Progenitor cell of endocrine pancreas (in vitro differentiated cells): ENCODE measurements around the gene ZNF618. TPM values are rescaled to one million over a fixed set of nuclear protein-coding genes. Genes with fewer than 3 reads are reported as not detected.

ENCODE experiments used
- DNase-seq: peaks from one replicate; pipeline ENCODE4 v3.0.0; 2021; ENCODE audit warnings: low spot score; ENCODE audit not compliant: unreplicated experiment
- H3K27ac Mint-ChIP-seq: 2 replicates; pipeline ENCODE4 v1.8.0; 2021; ENCODE audit warnings: mild to moderate bottlenecking, moderate library complexity, mixed read lengths
- H3K27me3 Mint-ChIP-seq: 2 replicates; pipeline ENCODE4 v1.8.0; 2021; ENCODE audit warnings: mixed read lengths
- H3K36me3 Mint-ChIP-seq: 2 replicates; pipeline ENCODE4 v1.8.0; 2022; ENCODE audit warnings: mixed read lengths; ENCODE audit not compliant: insufficient read depth
- H3K4me1 Mint-ChIP-seq: 2 replicates; pipeline ENCODE4 v1.8.0; 2021; ENCODE audit warnings: low read depth, mixed read lengths
- H3K4me3 Mint-ChIP-seq: 2 replicates; pipeline ENCODE4 v1.8.0; 2021; ENCODE audit warnings: low read depth, mild to moderate bottlenecking, moderate library complexity, mixed read lengths
- H3K9me3 Mint-ChIP-seq: 2 replicates; pipeline ENCODE4 v1.8.0; 2021; ENCODE audit warnings: low read depth, mixed read lengths
- CTCF ChIP-seq: fragments of 200-600 bp; sonication (generic); IDR thresholded peaks from one replicate; pipeline ENCODE4 v1.5.0; 2021; ENCODE audit warnings: antibody characterized with exemption, mild to moderate bottlenecking; ENCODE audit not compliant: unreplicated experiment
- total RNA-seq: library from RNA; stranded (reverse); gene quantifications from 2 replicates; pipeline ENCODE4 v1.2.1, GENCODE V29; 2021

Gene ZNF618
- total RNA-seq, 1 donor from 2014 or later, result 85.8 TPM

- peaks cover 4% of the 10 kb centered on the region for H3K36me3 Mint-ChIP-seq
Measured at GRCh38 chr9:113953531-113953930, 77.4 kb downstream of the ZNF618 start.

GRCh38 chr9:113954591-113954990, 78.5 kb downstream of the ZNF618 start:
- H3K36me3 Mint-ChIP-seq, result peaks cover under 1% of the 10 kb centered on the region
- H3K27me3 Mint-ChIP-seq, result no peaks in the 10 kb centered on the region

More at GRCh38 chr9:113953531-113953930, 77.4 kb downstream of the ZNF618 start:
- peak overlapping the region; percentile 34 for H3K27ac Mint-ChIP-seq
- TF ChIP-seq CTCF, result no peak
- H3K9me3 Mint-ChIP-seq, result no peaks in the 10 kb centered on the region
- no peak for DNase-seq
- no peak overlapping the region for H3K4me3 Mint-ChIP-seq
- peaks cover 18% of the 10 kb centered on the region for H3K4me1 Mint-ChIP-seq
- H3K27me3 Mint-ChIP-seq, result no peaks in the 10 kb centered on the region

GRCh38 chr9:113955076-113955752, 79.1 kb downstream of the ZNF618 start:
- H3K4me1 Mint-ChIP-seq, result peaks cover 22% of the 10 kb centered on the region
- no peak overlapping the region for H3K4me3 Mint-ChIP-seq

More at GRCh38 chr9:113954591-113954990, 78.5 kb downstream of the ZNF618 start:
- H3K27ac Mint-ChIP-seq, result peak overlapping the region; percentile 61
- no peak overlapping the region for H3K4me3 Mint-ChIP-seq
- no peak for DNase-seq
- H3K4me1 Mint-ChIP-seq, result peaks cover 20% of the 10 kb centered on the region
- no peak for TF ChIP-seq CTCF
- no peaks in the 10 kb centered on the region for H3K9me3 Mint-ChIP-seq

GRCh38 chr9:113956901-113957300, 80.8 kb downstream of the ZNF618 start:
- peaks cover 22% of the 10 kb centered on the region for H3K4me1 Mint-ChIP-seq
- no peak overlapping the region for H3K4me3 Mint-ChIP-seq
- no peaks in the 10 kb centered on the region for H3K9me3 Mint-ChIP-seq
- no peak for DNase-seq
- H3K27me3 Mint-ChIP-seq, result no peaks in the 10 kb centered on the region
- peaks cover 7% of the 10 kb centered on the region for H3K36me3 Mint-ChIP-seq
- TF ChIP-seq CTCF, result no peak
- no peak overlapping the region for H3K27ac Mint-ChIP-seq

More at GRCh38 chr9:113955076-113955752, 79.1 kb downstream of the ZNF618 start:
- H3K27ac Mint-ChIP-seq, result peak overlapping the region; percentile 61
- H3K27me3 Mint-ChIP-seq, result no peaks in the 10 kb centered on the region
- peaks cover 2% of the 10 kb centered on the region for H3K36me3 Mint-ChIP-seq
- no peak for DNase-seq
- H3K9me3 Mint-ChIP-seq, result no peaks in the 10 kb centered on the region
- TF ChIP-seq CTCF, result no peak

GRCh38 chr9:113957351-113957750, 81.2 kb downstream of the ZNF618 start:
- H3K9me3 Mint-ChIP-seq, result no peaks in the 10 kb centered on the region
- no peaks in the 10 kb centered on the region for H3K27me3 Mint-ChIP-seq
- peaks cover 22% of the 10 kb centered on the region for H3K4me1 Mint-ChIP-seq
- no peak for TF ChIP-seq CTCF
- no peak overlapping the region for H3K4me3 Mint-ChIP-seq
- no peak for DNase-seq
- peaks cover 7% of the 10 kb centered on the region for H3K36me3 Mint-ChIP-seq
- no peak overlapping the region for H3K27ac Mint-ChIP-seq
